LNCAP (cell line): ENCODE data around the gene ACOX3.

Experiments used
- CTCF ChIP-seq: fragments of 450-650 bp; IDR thresholded peaks from 2 replicates; pipeline ENCODE4 v1.5.1; 2017; ENCODE audit warnings: mild to moderate bottlenecking

ACOX3 gene

GRCh38 chr4:8348071-8348470 is 92.5 kb downstream of the ACOX3 start:
- no peak for TF ChIP-seq CTCF

- TF ChIP-seq CTCF = no peak
These were observed 92.9 kb downstream of the ACOX3 start for GRCh38 chr4:8347660-8348059.

GRCh38 chr4:8346838-8347605 is 93.5 kb downstream of the ACOX3 start:
- no peak for TF ChIP-seq CTCF

GRCh38 chr4:8345946-8346814 is 94.3 kb downstream of the ACOX3 start:
- no peak for TF ChIP-seq CTCF

- no peak for TF ChIP-seq CTCF
These were observed 95.2 kb downstream of the ACOX3 start for GRCh38 chr4:8345053-8345945.

GRCh38 chr4:8344377-8344776 is 96.1 kb downstream of the ACOX3 start:
- no peak for TF ChIP-seq CTCF

GRCh38 chr4:8343967-8344331 is 96.6 kb downstream of the ACOX3 start:
- no peak for TF ChIP-seq CTCF
